ENCODE data around the gene SNAP47. TPM values are rescaled to one million over a fixed set of nuclear protein-coding genes. Genes with fewer than 3 reads are reported as not detected.

The SNAP47 gene
- total RNA-seq, 1 donor from 2014 or later, result 24.2 TPM

- POLR2A ChIA-PET, result no interaction called here
- H3K4me3 Mint-ChIP-seq, result no peak overlapping the region
- intact Hi-C loops (cut with micrococcal nuclease), result no loop called here
These were observed 30.9 kb downstream of the SNAP47 start for GRCh38 chr1:227766015-227766634.

GRCh38 chr1:227766653-227767277, 31.5 kb downstream of the SNAP47 start:
- no peak for DNase-seq
- CTCF ChIA-PET, result interaction anchor here (1.0 kb wide), 1 partner anchor 15 kb away, joined by 3 read pairs; no protein-coding TSS in a partner anchor
- POLR2A ChIA-PET, result no interaction called here
- peaks cover 42% of the 10 kb centered on the region for H3K36me3 Mint-ChIP-seq (ENCODE audit: low read depth)
- ATAC-seq (ENCODE audit: low read depth), result no peak
- H3K4me1 Mint-ChIP-seq, result peaks cover 17% of the 10 kb centered on the region
- no peaks in the 10 kb centered on the region for H3K27me3 Mint-ChIP-seq
- H3K4me3 Mint-ChIP-seq, result no peak overlapping the region
- H3K27ac Mint-ChIP-seq, result no peak overlapping the region
- H3K9me3 Mint-ChIP-seq, result no peaks in the 10 kb centered on the region
- no peak for TF ChIP-seq CTCF (IDR thresholded peaks at IDR 0.05)
- intact Hi-C loops (cut with micrococcal nuclease), result no loop called here

More at GRCh38 chr1:227766015-227766634, 30.9 kb downstream of the SNAP47 start:
- Mint-ChIP-seq H3K27ac (no peak overlapping the region), H3K9me3 (no peaks in the 10 kb centered on the region), H3K27me3 (no peaks in the 10 kb centered on the region), H3K4me1 (peaks cover 17% of the 10 kb centered on the region), H3K36me3 (ENCODE audit: low read depth) (peaks cover 47% of the 10 kb centered on the region)
- DNase-seq (no peak), ATAC-seq (ENCODE audit: low read depth) (peak; percentile 44)
- CTCF ChIA-PET, result interaction anchor here (1.0 kb wide), 1 partner anchor 15 kb away, joined by 3 read pairs; no protein-coding TSS in a partner anchor
- TF ChIP-seq CTCF (IDR thresholded peaks at IDR 0.05), result no peak

- ChIA-PET CTCF (interaction anchor here (1.2 kb wide), 1 partner anchor 10 kb away, joined by 3 read pairs; no protein-coding TSS in a partner anchor), POLR2A (no interaction called here)
- intact Hi-C loops (cut with micrococcal nuclease), result no loop called here
- Mint-ChIP-seq H3K27me3 (no peaks in the 10 kb centered on the region), H3K4me1 (peaks cover 14% of the 10 kb centered on the region), H3K9me3 (no peaks in the 10 kb centered on the region), H3K27ac (no peak overlapping the region), H3K4me3 (no peak overlapping the region), H3K36me3 (ENCODE audit: low read depth) (peaks cover 47% of the 10 kb centered on the region)
- no peak for TF ChIP-seq CTCF (IDR thresholded peaks at IDR 0.05)
- DNase-seq (no peak), ATAC-seq (ENCODE audit: low read depth) (no peak)
These were observed 32.3 kb downstream of the SNAP47 start for GRCh38 chr1:227767401-227768124.

GRCh38 chr1:227768125-227768439, 32.8 kb downstream of the SNAP47 start:
- intact Hi-C loops (cut with micrococcal nuclease), result no loop called here
- ChIA-PET CTCF (interaction anchor here (1.2 kb wide), 1 partner anchor 10 kb away, joined by 3 read pairs; no protein-coding TSS in a partner anchor), POLR2A (no interaction called here)
- DNase-seq, result no peak
- TF ChIP-seq CTCF (IDR thresholded peaks at IDR 0.05), result no peak
- Mint-ChIP-seq H3K27ac (no peak overlapping the region), H3K4me3 (no peak overlapping the region), H3K9me3 (no peaks in the 10 kb centered on the region), H3K36me3 (ENCODE audit: low read depth) (peaks cover 47% of the 10 kb centered on the region), H3K27me3 (no peaks in the 10 kb centered on the region), H3K4me1 (peaks cover 12% of the 10 kb centered on the region)
- no peak for ATAC-seq (ENCODE audit: low read depth)

GRCh38 chr1:227768640-227769039, 33.4 kb downstream of the SNAP47 start:
- DNase-seq (no peak), ATAC-seq (ENCODE audit: low read depth) (no peak)
- CTCF ChIA-PET, result interaction anchor here (1.2 kb wide), 1 partner anchor 11 kb away, joined by 3 read pairs; no protein-coding TSS in a partner anchor
- no peaks in the 10 kb centered on the region for H3K27me3 Mint-ChIP-seq
- no peak for TF ChIP-seq CTCF (IDR thresholded peaks at IDR 0.05)
- intact Hi-C loops (cut with micrococcal nuclease), result no loop called here
- no peak overlapping the region for H3K4me3 Mint-ChIP-seq
- no peaks in the 10 kb centered on the region for H3K9me3 Mint-ChIP-seq
- no peak overlapping the region for H3K27ac Mint-ChIP-seq
- peaks cover 12% of the 10 kb centered on the region for H3K4me1 Mint-ChIP-seq
- POLR2A ChIA-PET, result no interaction called here
- H3K36me3 Mint-ChIP-seq (ENCODE audit: low read depth), result peaks cover 47% of the 10 kb centered on the region
